Measurements from ENCODE around the gene UPK3B. TPM values are rescaled to one million over a fixed set of nuclear protein-coding genes. Genes with fewer than 3 reads are reported as not detected.
"Not testable (repeated sequence)": the region's sequence is repeated elsewhere in the genome, so short reads cannot be mapped to it uniquely, and the experiment has no call there.

Gene UPK3B
- total RNA-seq, 1 experiment from 2014 or later: 3.0 TPM

GRCh38 chr7:76479628-76480027, 30.7 kb upstream of the UPK3B start:
- H3K36me3 ChIP-seq (ENCODE audit: low read depth, low read length); H4K20me1 ChIP-seq (ENCODE audit: low read length); H3K27ac ChIP-seq (ENCODE audit: low read length); H2AFZ ChIP-seq (ENCODE audit: low read length); CTCF ChIA-PET; ATAC-seq; intact Hi-C loops (cut with micrococcal nuclease); H3K79me2 ChIP-seq (ENCODE audit: low read length); DNase-seq; POLR2A ChIA-PET (ENCODE audit: unreplicated experiment); H3F3A ChIP-seq (ENCODE audit: low read length, unreplicated experiment); H3K4me1 ChIP-seq (ENCODE audit: insufficient read depth, low read length); H3K9me3 ChIP-seq (ENCODE audit: low read length); H3K4me2 ChIP-seq (ENCODE audit: low read length); BruUV-seq (replicated peaks); H3K9ac ChIP-seq (ENCODE audit: low read length); H3K9me2 ChIP-seq (replicated peaks; ENCODE audit: low read length); H3K4me3 ChIP-seq (ENCODE audit: low read length); H3K27me3 ChIP-seq (ENCODE audit: low read length): not testable (repeated sequence)

- BruUV-seq (replicated peaks); ATAC-seq; H3K79me2 ChIP-seq (ENCODE audit: low read length); POLR2A ChIA-PET (ENCODE audit: unreplicated experiment); H3K9me2 ChIP-seq (replicated peaks; ENCODE audit: low read length); CTCF ChIA-PET; H3K4me2 ChIP-seq (ENCODE audit: low read length); H3K4me1 ChIP-seq (ENCODE audit: insufficient read depth, low read length); H3K4me3 ChIP-seq (ENCODE audit: low read length); H2AFZ ChIP-seq (ENCODE audit: low read length); H3K9ac ChIP-seq (ENCODE audit: low read length); H4K20me1 ChIP-seq (ENCODE audit: low read length); H3K36me3 ChIP-seq (ENCODE audit: low read depth, low read length); intact Hi-C loops (cut with micrococcal nuclease); H3K27me3 ChIP-seq (ENCODE audit: low read length); H3K27ac ChIP-seq (ENCODE audit: low read length); H3K9me3 ChIP-seq (ENCODE audit: low read length); DNase-seq; H3F3A ChIP-seq (ENCODE audit: low read length, unreplicated experiment): not testable (repeated sequence)
These were observed 29.7 kb upstream of the UPK3B start for GRCh38 chr7:76480403-76481253.

- intact Hi-C loops (cut with micrococcal nuclease); H3K4me3 ChIP-seq (ENCODE audit: low read length); H3K4me1 ChIP-seq (ENCODE audit: insufficient read depth, low read length); H3K9me3 ChIP-seq (ENCODE audit: low read length); H3K27me3 ChIP-seq (ENCODE audit: low read length); H3K9ac ChIP-seq (ENCODE audit: low read length); H3F3A ChIP-seq (ENCODE audit: low read length, unreplicated experiment); BruUV-seq (replicated peaks); CTCF ChIA-PET; H3K79me2 ChIP-seq (ENCODE audit: low read length); H4K20me1 ChIP-seq (ENCODE audit: low read length); H3K36me3 ChIP-seq (ENCODE audit: low read depth, low read length); ATAC-seq; H2AFZ ChIP-seq (ENCODE audit: low read length); H3K9me2 ChIP-seq (replicated peaks; ENCODE audit: low read length); POLR2A ChIA-PET (ENCODE audit: unreplicated experiment); DNase-seq; H3K27ac ChIP-seq (ENCODE audit: low read length); H3K4me2 ChIP-seq (ENCODE audit: low read length): not testable (repeated sequence)
These were observed 27.7 kb upstream of the UPK3B start for GRCh38 chr7:76482660-76483059.

- H3K79me2 ChIP-seq (ENCODE audit: low read length); H3K9ac ChIP-seq (ENCODE audit: low read length); H3K27me3 ChIP-seq (ENCODE audit: low read length); ATAC-seq; H3K27ac ChIP-seq (ENCODE audit: low read length); H2AFZ ChIP-seq (ENCODE audit: low read length); BruUV-seq (replicated peaks); H3K4me2 ChIP-seq (ENCODE audit: low read length); H4K20me1 ChIP-seq (ENCODE audit: low read length); H3K9me3 ChIP-seq (ENCODE audit: low read length); H3K9me2 ChIP-seq (replicated peaks; ENCODE audit: low read length); intact Hi-C loops (cut with micrococcal nuclease); CTCF ChIA-PET; H3K4me3 ChIP-seq (ENCODE audit: low read length); H3F3A ChIP-seq (ENCODE audit: low read length, unreplicated experiment); H3K4me1 ChIP-seq (ENCODE audit: insufficient read depth, low read length); DNase-seq; H3K36me3 ChIP-seq (ENCODE audit: low read depth, low read length); POLR2A ChIA-PET (ENCODE audit: unreplicated experiment): not testable (repeated sequence)
These were observed 27.3 kb upstream of the UPK3B start for GRCh38 chr7:76483081-76483480.

GRCh38 chr7:76484456-76484855, 25.9 kb upstream of the UPK3B start:
- H3K36me3 ChIP-seq (ENCODE audit: low read depth, low read length); H3K27ac ChIP-seq (ENCODE audit: low read length); H3K27me3 ChIP-seq (ENCODE audit: low read length); H3K9me2 ChIP-seq (replicated peaks; ENCODE audit: low read length); BruUV-seq (replicated peaks); intact Hi-C loops (cut with micrococcal nuclease); H4K20me1 ChIP-seq (ENCODE audit: low read length); H2AFZ ChIP-seq (ENCODE audit: low read length); H3K4me1 ChIP-seq (ENCODE audit: insufficient read depth, low read length); H3K79me2 ChIP-seq (ENCODE audit: low read length); DNase-seq; CTCF ChIA-PET; ATAC-seq; H3K4me3 ChIP-seq (ENCODE audit: low read length); H3K9me3 ChIP-seq (ENCODE audit: low read length); H3F3A ChIP-seq (ENCODE audit: low read length, unreplicated experiment); H3K4me2 ChIP-seq (ENCODE audit: low read length); H3K9ac ChIP-seq (ENCODE audit: low read length); POLR2A ChIA-PET (ENCODE audit: unreplicated experiment): not testable (repeated sequence)

GRCh38 chr7:76485822-76486610, 24.3 kb upstream of the UPK3B start:
- H3K9me2 ChIP-seq (replicated peaks; ENCODE audit: low read length); H4K20me1 ChIP-seq (ENCODE audit: low read length); H3F3A ChIP-seq (ENCODE audit: low read length, unreplicated experiment); CTCF ChIA-PET; ATAC-seq; H3K27ac ChIP-seq (ENCODE audit: low read length); H3K79me2 ChIP-seq (ENCODE audit: low read length); H3K4me1 ChIP-seq (ENCODE audit: insufficient read depth, low read length); H3K4me2 ChIP-seq (ENCODE audit: low read length); H3K9me3 ChIP-seq (ENCODE audit: low read length); DNase-seq; H3K36me3 ChIP-seq (ENCODE audit: low read depth, low read length); H3K9ac ChIP-seq (ENCODE audit: low read length); POLR2A ChIA-PET (ENCODE audit: unreplicated experiment); intact Hi-C loops (cut with micrococcal nuclease); H3K27me3 ChIP-seq (ENCODE audit: low read length); H3K4me3 ChIP-seq (ENCODE audit: low read length); H2AFZ ChIP-seq (ENCODE audit: low read length): not testable (repeated sequence)
- TSS peak; percentile 13 for BruUV-seq (replicated peaks)
